Esophagus squamous epithelium (tissue), 4 donors: ENCODE results near the gene DISP3.

Source experiments
- CTCF ChIP-seq, 6 experiments: fragments of 450-650 bp in 4 of 6; fragments of 200-600 bp in 2 of 6; sonication (generic) in 2 of 6; IDR thresholded peaks; one replicate each; pipeline ENCODE4 v1.5.1; 2016 to 2019; ENCODE audit warnings: antibody characterized with exemption in 6 of 6, mild to moderate bottlenecking in 4 of 6, moderate library complexity in 4 of 6
- POLR2A ChIP-seq, 4 donors: fragments of 450-650 bp; IDR thresholded peaks; one replicate each; pipeline ENCODE4 v1.6.1; 2017; ENCODE audit warnings: antibody characterized with exemption in 4 of 4, mild to moderate bottlenecking in 4 of 4, moderate library complexity in 3 of 4

GRCh38 chr1:11567244-11568065 is 88.5 kb downstream of the DISP3 start:
- TF ChIP-seq POLR2A (IDR thresholded peaks at IDR 0.05) = no peak
- no peak for TF ChIP-seq CTCF (IDR thresholded peaks at IDR 0.05)
